NCI-H2171 (cell line): ENCODE data around the gene ARHGAP1.

Experiments
- DNase-seq: peaks from one replicate; lab custom pipeline; 2025; lab: John Stamatoyannopoulos, UW

Gene ARHGAP1

GRCh38 chr11:46694072-46694471 lies 6.3 kb downstream of the ARHGAP1 start:
- no peak for DNase-seq

DNA sequence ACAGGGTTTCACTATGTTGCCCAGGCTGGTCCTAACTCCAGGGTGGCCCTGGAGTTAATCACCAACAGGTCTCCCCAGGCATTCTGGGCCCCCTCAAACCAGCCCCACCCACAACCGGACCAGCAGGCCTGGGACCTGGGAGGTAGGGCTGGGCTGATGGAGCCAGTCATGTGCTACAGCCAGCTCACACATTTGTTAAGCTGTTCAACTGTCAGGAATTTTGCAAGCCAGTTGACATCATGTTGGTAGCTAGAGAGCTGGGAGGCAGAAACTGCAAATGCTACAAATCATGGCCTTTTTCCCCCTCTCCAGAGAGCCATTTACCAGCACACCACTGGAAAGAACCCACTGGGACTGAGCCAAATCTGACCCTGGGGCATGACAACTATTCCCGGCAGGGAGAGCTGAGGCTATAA lies 6.8 kb downstream of the ARHGAP1 start:
- DNase-seq = no peak

DNA sequence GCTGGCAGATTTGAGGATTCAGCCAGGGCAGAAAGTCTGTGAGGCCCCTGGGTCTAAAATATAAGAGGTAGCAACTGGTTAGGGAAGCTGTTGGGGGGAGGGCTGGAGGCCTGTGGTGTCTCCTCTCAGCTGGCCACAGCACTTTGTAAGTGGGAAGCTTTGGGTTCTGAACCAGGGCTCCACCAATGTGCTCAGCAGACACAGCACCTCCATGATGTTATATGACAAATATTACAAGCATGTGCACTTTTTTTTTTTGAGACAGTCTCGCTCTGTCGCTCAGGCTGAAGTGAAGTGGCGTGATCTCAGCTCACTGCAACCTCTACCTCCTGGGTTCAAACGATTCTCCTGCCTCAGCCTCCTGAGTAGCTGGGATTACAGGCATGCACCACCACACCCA lies 8.0 kb downstream of the ARHGAP1 start:
- no peak for DNase-seq

DNA sequence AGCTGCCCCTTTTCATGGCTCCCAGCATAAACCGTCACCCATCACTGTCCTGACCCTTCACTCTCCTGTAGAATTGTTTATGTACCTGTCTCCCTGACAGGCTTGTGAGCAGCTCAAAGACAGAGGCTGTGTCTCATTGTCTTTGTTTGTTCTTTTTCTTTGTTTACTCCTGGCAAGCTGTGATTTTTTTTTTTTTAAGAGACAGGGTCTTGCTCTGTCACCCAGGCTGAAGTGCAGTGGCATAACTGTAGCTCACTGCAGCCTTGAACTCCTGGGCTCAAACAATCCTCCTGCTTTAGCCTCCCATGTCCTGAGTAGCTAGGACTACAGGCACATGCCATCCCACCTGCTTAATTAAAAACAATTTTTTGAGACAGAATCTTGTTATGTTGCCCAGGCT lies 9.7 kb downstream of the ARHGAP1 start:
- DNase-seq = no peak

GRCh38 chr11:46686886-46687795 lies 13.3 kb downstream of the ARHGAP1 start:
- DNase-seq = no peak

GRCh38 chr11:46684367-46684766 lies 16.1 kb downstream of the ARHGAP1 start:
- DNase-seq = no peak

DNA sequence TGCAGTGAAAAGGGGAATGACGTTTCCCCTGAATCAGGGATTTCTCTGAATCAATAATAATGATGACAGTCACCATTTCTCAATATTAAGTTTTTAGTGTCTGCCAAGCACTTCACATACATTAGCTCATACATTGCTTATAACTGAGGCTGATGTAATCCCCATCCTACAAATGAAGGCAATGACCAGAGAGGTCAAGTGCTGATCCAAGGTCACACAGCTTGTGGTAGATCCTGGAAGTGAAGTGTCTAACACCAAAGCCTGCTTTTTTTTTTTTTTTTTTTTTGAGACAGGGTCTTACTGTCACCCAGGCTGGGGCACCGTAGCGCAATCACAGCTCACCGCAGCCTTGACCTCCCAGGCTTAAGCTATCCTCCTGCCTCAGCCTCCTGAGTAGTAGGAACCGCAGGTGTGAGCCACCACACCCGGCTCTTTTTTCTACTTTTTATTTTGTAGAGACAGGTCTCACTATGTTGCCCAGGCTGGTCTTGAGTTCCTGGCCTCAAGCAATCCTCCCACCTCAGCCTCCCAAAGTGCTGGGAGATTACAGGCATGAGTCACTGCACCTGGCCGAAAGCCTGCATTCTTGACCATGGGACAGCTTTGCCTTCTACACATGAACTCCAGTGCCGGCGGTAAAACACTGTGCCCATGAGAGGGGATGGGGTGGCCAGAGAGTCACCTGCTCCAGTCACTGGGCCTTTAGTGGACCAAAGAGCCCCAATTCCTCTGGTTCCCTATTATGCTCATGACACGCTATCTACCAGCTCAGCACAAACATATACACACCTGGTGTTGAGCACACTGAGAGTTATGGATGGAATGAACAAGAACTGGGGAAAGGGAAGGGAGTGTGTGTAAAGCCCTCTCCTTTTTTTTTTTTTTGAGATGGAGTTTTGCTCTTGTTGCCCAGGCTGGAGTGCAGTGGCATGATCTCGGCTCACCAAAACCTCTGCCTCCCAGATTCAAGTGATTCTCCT lies 17.4 kb downstream of the ARHGAP1 start:
- no peak for DNase-seq

DNA sequence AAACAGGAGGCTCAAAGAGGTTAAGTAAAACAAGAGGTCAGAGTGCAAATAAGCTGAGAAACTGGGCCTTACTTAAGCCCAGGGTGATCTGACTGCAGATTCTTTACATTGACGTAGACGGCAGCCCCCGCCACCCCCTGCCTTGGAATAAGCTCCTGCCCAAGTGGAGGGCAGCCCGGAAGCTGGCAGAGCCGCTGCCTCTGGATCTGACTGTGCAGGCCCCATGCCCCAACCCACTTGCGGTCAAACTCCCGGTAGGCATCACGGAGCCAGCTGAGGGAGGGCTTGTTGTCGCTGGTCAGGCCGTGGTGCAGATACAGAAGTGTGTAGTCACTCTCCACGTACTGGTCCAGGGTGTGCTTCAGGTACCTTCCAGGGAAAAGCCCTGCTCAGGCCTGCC lies 18.6 kb downstream of the ARHGAP1 start:
- DNase-seq = no peak

- DNase-seq = no peak
Measured at GRCh38 chr11:46680815-46681214, 19.6 kb downstream of the ARHGAP1 start.

DNA sequence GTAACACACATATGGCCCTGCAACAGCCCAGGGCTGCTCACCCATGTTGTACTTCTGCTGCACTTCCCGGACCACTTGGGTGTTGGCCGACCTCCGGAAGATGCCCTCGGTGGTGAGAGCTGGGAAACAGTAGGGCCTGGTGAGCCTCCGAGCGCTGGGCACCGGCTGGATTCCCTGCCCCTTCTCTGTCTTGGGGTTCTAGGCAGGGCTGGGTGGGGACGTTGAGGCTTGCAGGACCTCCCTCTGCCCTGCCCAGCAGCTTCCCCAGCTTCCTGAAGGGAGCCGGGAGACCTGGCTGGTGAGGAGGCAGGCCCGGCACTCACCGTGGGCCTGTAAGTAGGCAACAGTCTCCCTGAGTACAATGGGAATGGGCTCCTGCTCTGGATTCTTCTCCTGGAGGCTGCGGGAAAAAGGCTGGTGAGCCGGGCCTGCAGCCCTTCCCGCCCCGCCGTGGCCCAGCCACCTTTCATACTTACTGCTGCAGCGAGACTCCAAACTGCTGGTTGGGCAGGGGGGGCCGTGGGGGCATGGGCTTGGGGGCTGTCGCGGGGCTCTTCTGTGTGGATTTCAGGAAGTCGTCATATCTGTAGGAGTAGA lies 20.2 kb downstream of the ARHGAP1 start:
- no peak for DNase-seq

DNA sequence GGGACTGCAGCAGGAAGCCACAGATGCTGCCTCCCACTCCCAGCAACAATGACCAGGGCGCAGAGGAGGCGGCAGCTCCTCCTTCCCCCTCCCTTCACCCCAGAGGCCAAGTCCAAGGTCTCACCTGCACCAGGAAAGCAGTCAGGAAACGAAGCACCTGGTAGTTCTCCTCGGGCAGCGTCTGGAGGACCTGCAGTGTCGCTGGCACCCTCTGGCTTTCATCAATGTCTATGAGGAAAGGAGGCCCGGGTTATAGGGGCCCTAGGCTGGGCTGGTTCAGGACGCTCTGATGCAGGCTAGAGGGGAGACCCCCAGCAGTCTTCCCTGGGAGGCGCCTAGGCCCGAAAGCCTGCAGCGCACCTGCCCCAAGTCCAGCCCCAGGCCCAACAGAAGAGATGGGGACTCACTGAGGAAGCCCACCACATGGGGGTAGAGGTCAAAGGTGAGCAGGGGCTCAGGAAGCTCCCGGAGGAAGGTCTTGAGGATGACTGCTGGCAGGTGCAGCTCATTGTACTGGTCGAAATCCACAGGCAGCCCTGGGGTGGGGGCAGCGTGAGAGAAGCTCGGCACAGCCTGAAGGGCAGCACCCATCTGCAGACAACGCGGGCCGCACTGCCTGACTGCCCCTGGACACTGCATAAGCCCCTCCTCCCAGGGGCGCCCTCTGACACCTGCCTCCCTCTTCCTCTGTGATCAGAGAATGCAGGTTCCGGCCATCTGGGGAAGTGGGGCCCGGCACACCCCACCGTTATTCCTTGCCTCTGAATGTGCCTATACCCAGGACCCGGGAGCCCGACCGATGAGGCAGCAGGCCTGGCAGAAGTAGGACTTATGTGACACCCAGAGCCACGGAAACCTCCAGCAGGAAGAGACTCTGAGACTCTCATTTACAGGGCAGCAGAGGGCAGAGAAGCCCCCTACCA lies 20.9 kb downstream of the ARHGAP1 start:
- no peak for DNase-seq

DNA sequence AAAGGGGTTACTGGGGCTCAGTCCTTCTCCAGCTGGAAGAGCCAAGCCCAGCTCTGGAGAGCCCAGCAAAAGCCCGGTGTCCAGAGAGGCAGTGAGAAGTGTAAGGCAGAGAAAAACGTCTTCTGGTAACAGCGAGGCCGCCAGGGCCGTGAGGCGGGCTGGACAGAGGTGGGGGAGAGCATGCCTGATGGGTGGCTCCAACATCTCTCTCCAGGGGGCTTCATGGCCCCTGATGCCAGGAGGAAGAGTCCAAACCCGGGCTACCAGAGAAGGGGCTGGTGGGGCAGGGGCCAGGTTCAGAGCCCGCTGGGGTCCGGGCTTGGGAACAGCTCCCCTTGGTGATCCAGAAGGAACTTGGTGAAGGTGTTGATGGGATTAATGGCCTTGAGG lies 21.7 kb downstream of the ARHGAP1 start:
- DNase-seq = no peak

DNA sequence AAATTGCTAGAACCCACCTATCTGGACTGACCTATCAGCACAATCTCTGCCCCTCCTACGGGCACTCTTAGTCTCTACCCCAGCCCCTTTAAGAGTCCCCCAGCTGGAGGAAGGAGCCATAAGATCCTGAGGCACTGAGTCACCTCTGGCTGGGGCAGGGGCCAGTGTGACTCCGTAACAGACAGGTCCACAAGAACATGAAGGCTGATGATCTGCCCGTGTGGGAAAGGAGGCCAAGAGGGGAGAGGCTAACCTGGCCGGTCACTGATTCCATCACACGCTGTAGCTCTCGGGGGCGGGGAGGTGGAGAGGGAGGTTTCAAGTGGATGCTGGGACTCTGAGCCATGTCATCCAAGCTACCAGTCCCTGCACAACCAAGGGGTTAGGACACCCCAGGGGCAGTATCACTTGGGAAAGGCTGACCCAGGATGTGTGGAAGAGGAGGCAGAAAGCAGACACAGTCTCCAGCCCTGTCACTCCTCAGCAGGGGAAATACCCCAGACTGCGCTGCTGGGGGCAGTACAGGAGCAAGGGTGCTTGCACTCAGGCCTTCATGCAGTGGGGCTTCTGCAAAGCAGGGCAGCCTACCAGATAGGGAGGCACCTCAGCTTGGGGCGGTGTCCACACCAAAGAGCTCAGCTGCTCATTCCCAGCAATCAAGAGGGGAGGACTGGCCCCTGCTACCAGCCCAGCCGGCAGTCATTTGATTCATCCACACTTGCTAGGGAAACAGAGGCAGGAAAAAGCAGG lies 22.3 kb downstream of the ARHGAP1 start:
- no peak for DNase-seq

- no peak for DNase-seq
Measured at GRCh38 chr11:46677169-46677568, 23.2 kb downstream of the ARHGAP1 start.

GRCh38 chr11:46676436-46677158 lies 23.8 kb downstream of the ARHGAP1 start:
- no peak for DNase-seq

- no peak for DNase-seq
Measured at GRCh38 chr11:46675949-46676348, 24.5 kb downstream of the ARHGAP1 start.

DNA sequence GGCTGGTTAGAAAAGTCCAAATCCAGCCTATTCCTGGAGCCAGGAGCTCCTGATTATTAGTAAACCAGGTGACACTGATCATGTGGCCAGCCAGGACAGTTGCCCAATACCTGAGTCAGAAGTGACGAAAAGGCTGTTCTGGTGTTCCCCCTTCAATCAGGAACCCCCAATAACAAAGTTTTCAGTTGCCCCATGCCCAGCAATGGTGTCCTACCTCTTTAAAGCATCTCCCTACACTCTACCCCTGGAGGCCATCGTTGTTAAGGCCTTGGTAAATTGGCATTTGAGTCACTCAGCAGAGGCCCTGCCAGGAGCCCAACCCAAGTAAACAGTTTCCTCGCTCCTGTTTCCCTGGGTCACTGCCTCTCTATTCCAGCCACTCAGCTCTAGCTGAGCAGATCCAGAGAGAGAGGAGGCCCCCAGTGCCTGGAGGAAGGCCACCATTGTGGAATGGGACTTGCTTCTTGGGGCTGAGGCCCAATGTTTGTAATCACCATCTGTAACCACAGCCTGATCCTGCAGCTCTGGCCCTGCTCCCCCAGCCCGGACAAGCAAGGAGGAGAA lies 25.0 kb downstream of the ARHGAP1 start:
- DNase-seq = no peak

DNA sequence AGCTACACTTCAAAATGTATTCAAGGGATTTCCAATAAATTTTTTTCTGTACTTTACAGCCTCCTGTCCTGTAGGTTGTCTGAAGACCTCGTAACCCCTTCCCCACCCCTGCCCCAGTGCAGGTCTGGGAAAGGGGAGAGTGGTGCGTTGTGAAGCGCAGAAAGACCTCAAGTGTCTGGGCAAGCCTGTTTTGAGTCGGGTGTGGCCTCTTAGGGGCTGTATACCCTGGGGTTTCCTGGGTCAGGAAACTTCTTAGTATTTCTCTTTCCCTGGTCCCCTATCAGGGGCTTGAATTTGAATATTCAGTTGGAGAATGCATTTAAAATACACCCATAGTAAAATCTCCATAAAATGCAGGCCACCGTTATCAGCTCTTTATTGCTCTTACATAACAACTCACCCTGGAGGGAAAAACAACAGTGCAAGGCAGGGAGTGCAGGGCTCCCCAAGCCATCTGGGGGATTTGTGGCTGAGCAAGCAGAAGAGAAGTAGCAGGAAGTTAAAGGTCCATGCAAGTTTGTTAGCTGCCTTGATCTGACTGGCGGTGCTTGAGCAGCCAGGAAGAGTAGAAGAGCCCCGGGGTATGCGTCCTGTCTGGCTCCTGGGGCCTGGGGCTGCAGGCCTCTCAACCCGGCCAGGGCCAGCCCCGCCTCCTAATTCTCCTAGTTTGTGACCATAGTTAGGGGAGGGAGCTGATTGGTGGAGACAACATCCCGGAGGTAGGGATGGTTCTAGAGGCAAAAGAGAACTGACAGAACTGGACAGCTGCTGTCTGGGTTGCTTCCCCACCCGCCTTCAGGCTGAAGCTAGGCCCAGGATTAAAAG lies 25.7 kb downstream of the ARHGAP1 start:
- no peak for DNase-seq
